HUES6 (cell line): ENCODE data around the gene TRIM64C.
"Not testable (repeated sequence)": the region's sequence is repeated elsewhere in the genome, so short reads cannot be mapped to it uniquely, and the experiment has no call there.

ENCODE experiments used
- H3K27ac ChIP-seq: 2 replicates; pipeline ENCODE4 v1.7.0; 2013; ENCODE audit warnings: low read depth, mild to moderate bottlenecking, low read length, inconsistent platforms
- H3K27me3 ChIP-seq: 2 replicates; pipeline ENCODE4 v1.6.1; 2013; ENCODE audit warnings: low read length; ENCODE audit not compliant: control insufficient read depth, insufficient read depth
- H3K36me3 ChIP-seq: 2 replicates; pipeline ENCODE4 v1.6.1; 2013; ENCODE audit warnings: low read length; ENCODE audit not compliant: control insufficient read depth, insufficient read depth
- H3K4me1 ChIP-seq: 2 replicates; pipeline ENCODE4 v1.6.1; 2013; ENCODE audit warnings: low read length; ENCODE audit not compliant: control insufficient read depth, insufficient read depth
- H3K4me3 ChIP-seq: 2 replicates; pipeline ENCODE4 v1.5.1; 2013; ENCODE audit warnings: low read depth, low read length
- H3K9ac ChIP-seq: one replicate; pipeline ENCODE4 v1.6.1; 2013; ENCODE audit warnings: mild to moderate bottlenecking, low read length
- H3K9me3 ChIP-seq: 2 replicates; pipeline ENCODE4 v1.6.1; 2013; ENCODE audit warnings: low read depth, low read length; ENCODE audit not compliant: control insufficient read depth, insufficient read depth

Gene TRIM64C, protein sequence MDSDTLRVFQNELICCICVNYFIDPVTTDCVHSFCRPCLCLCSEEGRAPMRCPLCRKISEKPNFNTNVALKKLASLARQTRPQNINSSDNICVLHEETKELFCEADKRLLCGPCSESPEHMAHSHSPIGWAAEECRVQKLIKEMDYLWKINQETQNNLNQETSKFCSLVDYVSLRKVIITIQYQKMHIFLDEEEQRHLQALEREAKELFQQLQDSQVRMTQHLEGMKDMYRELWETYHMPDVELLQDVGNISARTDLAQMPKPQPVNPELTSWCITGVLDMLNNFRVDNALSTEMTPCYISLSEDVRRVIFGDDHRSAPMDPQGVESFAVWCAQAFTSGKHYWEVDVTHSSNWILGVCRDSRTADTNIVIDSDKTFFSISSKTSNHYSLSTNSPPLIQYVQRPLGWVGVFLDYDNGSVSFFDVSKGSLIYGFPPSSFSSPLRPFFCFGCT

DNA sequence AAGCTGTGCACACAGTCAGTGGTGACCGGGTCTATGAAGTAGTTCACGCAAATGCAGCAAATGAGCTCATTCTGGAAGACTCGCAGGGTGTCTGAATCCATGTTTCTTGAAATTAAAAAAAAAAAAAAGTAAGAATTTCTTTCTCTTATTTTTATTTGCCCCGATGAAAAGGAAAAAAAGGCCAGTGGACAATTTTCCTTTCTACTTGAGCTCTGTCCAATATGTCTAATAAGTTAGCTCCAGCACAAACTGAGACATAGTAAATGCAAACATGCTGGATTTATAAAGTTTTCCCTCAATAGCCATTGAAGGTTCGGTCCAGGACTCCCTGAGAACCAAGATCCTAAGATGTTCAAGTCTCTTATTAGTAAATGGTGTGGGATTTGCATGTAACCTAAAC, at the start of gene TRIM64C:
TRIM64C (minus strand) TSS at position 101 of the 400 bp plus-strand sequence; CDS start at position 101, 0 bp downstream.
- H3K4me1 ChIP-seq, H3K4me3 ChIP-seq, H3K36me3 ChIP-seq, H3K9ac ChIP-seq, H3K27ac ChIP-seq, H3K27me3 ChIP-seq: not testable (repeated sequence)
- H3K9me3 ChIP-seq, result peaks cover 12% of the 10 kb centered on the region; the same call in 1 of the 2 replicates

GRCh38 chr11:49102356-49102755, 43.4 kb upstream of the TRIM64C start:
- H3K4me1 ChIP-seq, H3K27me3 ChIP-seq, H3K27ac ChIP-seq, H3K4me3 ChIP-seq, H3K9ac ChIP-seq, H3K36me3 ChIP-seq: not testable (repeated sequence)
- H3K9me3 ChIP-seq, result peaks cover 18% of the 10 kb centered on the region; the same call in 1 of the 2 replicates

GRCh38 chr11:49069897-49070296, 11.0 kb upstream of the TRIM64C start:
- H3K27me3 ChIP-seq, H3K36me3 ChIP-seq, H3K9ac ChIP-seq, H3K4me1 ChIP-seq, H3K4me3 ChIP-seq, H3K27ac ChIP-seq, H3K9me3 ChIP-seq: not testable (repeated sequence)

DNA sequence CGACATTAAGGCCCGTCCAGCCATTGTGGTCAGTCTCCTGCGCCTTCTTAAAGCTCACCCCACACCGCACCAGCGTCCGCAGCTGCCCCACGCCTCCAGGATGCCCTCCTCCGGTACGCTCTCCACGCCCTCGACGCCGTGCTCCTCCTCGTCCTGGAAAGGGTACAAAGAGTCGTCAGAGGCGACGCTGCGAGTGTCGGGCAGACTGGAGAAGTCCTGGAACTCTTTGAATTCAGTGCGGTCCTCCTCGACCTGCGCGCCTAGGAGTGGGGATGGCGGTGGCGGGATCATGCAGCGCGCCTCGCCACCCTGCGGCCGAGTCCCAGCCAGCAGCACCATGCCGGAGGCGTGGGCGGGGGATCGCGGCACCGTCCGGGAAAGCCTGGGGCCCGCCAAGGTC, 9.1 kb downstream of the TRIM64C start:
- not testable (repeated sequence) for H3K27me3 ChIP-seq, H3K27ac ChIP-seq, H3K36me3 ChIP-seq, H3K4me3 ChIP-seq, H3K4me1 ChIP-seq, H3K9ac ChIP-seq
- peaks cover 16% of the 10 kb centered on the region; the same call in 1 of the 2 replicates for H3K9me3 ChIP-seq

DNA sequence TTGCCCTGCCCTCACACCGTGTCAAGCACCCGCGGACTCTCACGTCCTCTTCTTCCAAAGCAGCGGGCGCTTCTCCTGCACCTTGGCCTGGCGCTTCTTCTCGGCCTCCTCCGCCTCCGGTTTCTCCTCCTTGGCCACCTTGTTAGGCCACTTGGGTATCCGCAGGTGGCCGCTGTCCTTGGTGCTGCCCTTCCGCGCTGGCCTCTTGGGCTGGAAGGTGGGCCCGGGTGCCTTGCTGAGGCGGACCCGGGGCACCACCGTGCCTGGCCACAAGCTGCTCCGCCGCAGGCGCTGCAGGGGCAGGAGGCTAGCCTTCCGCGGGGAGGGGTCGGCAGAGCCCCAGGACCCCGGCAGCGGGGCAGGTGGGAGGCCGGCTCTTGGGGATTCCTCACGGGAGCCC, 10.7 kb downstream of the TRIM64C start:
- H3K27me3 ChIP-seq, H3K4me1 ChIP-seq, H3K36me3 ChIP-seq, H3K4me3 ChIP-seq, H3K9ac ChIP-seq, H3K27ac ChIP-seq: not testable (repeated sequence)
- peaks cover 16% of the 10 kb centered on the region; the same call in 1 of the 2 replicates for H3K9me3 ChIP-seq

DNA sequence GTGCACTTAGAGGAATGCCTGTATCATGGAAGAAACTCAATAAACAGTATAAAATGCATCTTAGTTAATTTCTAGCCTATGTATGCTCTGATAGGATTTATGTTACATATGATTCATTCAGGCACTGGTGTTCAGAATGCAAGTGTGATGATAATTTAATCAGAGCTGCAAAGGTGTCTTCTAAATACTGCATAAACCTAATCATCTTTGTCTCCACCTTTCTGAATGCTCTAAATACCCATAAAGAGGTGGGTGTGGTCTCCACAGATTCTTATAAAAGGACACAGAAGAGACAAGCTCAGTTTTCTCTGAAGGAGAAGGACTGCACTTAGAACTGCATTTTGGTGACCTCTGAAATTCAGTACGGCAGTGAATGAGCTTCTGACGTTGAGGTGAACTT, 30.4 kb downstream of the TRIM64C start, which contains the start of gene TRIM49B:
TRIM49B (plus strand) TSS at position 301 of the 400 bp plus-strand sequence. CDS start 2,777 bp downstream, outside the sequence.
- not testable (repeated sequence) for H3K9me3 ChIP-seq, H3K27ac ChIP-seq, H3K4me3 ChIP-seq, H3K4me1 ChIP-seq, H3K36me3 ChIP-seq, H3K27me3 ChIP-seq, H3K9ac ChIP-seq
